Stimulated activated CD4-positive, alpha-beta T cell treated with anti-CD3 and anti-CD28 coated beads, Interleukin-1b, Interleukin-23, amount 100 ng/mL, for 24 hours (primary cell): Measurements from ENCODE around the gene LMCD1.

Experiments
- DNase-seq, 4 experiments: peaks; one replicate each; pipeline ENCODE4 v3.0.0-alpha.2; 2020; ENCODE audit warnings: low read depth in 4 of 4, low spot score in 1 of 4

Gene LMCD1

DNA sequence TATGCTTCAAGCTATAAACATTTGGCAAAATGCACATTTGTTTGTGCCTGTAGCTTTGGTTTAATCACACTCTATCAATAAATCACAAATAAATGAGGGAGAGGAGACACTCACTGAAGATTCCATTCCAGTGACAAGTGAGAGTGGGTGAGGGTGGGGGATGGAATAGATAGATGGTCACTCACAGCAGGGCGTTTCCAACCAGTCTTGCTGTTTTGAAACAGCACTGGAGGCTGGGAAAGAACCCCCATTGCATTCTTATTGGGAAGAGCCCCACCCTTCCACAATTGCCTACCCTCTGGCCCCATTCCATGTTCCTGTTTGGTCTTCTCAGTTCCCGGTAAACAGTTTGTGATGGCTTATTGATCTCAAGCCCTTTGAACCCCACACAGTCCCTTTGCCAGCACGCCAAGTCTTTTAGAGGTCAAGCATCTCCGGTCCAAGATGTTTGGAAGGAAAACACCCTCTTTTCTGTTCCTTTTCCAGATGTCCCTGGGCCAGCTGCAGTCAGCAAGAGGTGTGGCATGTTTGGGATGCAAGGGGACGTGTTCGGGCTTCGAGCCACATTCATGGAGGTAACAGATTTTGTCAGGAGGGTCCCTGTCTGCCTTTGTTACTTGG lies 30.7 kb downstream of the LMCD1 start:
- DNase-seq = no peak

- DNase-seq = no peak
Measured at GRCh38 chr3:8536096-8537056, 34.8 kb downstream of the LMCD1 start.

DNA sequence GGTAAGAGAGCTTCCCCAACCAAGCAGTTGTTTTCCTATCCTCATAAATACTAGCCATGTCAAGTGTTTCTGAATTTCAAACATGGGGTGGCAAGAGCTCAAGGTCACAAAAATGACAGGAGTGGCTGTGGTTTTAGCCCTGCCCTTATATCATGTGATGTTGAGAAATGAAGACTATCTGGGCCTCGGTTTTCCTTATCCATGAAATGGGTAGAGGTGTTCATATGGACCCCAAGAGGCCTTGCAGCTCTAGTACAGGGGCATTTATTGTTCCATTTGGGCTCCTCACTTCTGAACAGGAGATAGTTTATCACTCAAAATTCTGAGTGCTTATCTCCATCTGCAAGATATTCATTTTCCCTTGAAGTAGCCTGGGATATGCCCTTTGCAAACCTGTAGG lies 35.8 kb downstream of the LMCD1 start:
- DNase-seq = no peak

DNA sequence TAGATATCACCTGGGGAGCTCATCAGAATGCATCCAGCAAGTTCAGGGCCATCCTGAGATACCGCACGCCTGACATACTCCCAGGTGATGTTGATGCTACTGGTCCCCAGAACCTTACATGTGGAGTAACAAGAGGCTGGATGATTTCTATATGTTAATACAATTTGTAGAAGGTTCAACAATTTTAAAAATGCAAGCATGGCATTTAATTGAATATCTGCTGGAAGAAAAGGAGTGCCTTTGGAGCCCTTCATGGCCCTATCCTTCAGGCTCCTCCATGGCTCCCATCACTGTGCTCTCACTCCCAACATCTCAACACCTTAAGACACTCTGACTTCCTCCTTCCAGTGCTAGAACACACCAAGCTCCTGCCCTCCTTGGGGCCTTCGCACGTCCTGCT lies 36.6 kb downstream of the LMCD1 start:
- no peak for DNase-seq

DNA sequence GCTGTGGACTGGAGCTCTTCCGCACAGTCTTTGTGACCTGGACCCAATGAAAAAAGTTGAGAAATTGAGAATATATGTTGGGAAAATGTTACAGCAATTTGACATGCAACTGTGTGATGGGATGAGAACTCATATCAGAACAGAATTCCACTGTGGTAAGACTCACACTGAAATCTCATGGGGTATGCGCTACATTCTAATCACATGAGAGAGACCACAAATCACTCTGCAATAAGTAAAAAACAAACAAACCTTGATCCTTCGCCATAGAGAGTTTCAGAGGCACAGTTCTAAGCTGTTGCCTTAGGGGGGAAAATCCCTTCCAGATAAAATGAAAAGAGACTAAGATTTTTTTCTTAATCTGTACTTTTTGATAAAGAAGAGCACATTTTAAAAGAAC lies 37.3 kb downstream of the LMCD1 start:
- no peak for DNase-seq

DNA sequence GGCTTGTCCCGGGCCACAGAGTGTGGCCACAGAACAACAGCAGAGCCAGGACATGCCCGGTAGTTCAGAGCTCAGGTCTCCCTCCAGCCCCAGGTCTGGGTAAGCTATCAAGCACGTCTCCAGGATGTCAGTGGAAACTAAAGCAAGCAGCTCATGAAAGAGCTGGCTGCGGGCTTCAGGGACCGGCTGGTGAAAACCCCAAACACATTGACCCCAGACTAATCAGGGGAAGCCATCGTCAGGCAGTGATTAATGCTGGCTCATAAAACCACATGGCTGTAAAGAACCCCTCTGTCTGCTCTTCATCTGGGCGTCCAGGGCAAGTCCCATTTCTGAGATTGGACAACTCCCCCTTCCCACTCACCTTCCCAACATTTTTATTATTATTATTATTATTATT lies 37.8 kb downstream of the LMCD1 start:
- no peak for DNase-seq

DNA sequence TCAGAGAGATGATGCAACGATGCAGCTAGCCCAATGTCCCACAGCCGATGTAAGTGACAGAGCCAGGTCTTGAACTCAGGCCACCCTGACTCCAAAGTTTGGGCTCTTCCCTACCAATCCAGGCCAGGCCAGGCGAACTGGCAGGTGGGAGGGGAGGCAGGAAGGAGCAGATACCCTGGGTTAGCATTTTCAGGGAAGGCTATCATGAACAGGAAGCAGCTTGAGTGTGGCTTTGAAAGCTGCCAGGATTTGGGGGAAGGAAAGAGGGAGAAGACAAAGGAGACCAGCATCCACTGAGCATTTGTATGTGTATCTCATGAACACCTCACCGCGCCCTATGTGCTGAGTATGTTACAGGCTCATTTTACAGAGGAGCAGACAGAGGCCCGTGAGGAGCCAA lies 38.8 kb downstream of the LMCD1 start:
- no peak for DNase-seq

- DNase-seq = no peak
Measured at GRCh38 chr3:8541486-8541885, 39.9 kb downstream of the LMCD1 start.

DNA sequence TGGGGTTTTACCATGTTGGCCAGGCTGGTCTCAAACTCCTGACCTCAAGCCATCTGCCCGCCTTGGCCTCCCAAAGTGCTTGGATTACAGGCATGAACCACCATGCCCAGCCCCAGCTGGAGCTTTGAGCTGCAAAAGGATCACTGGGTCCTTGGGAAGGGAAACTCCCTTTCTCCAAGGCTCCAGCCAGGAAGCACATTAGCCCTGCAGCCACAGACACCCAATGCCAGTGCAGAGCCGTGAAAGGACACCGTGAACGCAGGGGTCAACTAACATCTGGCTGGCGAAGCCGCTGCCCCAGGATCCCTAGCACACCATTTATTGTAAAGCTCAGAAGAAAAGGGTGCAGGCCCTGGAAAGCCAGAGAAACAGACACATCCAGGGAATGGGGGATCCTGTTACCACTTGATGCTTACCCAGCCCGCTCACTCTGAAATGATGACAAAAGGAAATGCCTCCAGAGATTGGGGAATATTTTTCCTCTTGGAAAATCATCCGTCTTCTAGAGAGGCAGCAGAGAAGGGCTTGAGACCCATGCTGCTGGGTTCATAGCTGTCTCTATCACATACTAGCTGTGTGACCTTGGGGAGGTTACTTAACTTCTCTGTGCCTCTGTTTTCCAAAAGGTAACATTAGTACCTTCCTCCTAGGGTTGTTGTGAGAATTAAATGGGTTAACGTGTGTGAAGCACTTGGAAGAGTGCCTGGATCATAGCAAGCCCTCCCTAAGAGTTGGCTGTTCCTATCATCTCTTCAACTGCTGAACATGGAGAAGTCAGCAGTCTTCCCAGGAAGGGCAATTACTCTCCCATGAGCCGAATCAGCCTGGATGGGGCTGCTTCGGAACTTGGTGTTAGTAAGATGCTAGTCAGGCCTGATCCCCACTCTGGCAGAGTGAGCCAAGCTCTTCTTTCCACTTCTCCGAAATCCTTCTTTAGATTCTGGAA lies 40.8 kb downstream of the LMCD1 start:
- no peak for DNase-seq

DNA sequence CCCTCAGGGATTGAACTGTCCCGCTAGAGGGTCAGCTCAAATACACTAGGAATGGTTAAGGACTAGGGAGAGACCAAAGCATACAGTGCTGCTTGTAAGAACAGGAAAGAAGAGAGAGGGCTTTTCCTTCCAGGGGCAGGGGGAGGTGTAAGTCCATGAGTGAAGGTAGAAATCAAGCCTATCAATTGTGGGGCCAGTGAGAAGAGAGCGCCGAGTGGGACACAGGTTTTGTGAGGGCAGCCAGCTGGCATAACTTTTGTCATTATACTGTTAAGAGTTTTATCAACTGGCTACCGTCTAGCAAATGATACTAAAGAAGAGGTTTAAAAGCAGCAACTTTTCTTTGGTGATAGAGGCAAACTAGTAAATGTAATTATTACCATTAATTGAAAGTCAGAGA lies 45.0 kb downstream of the LMCD1 start:
- no peak for DNase-seq

GRCh38 chr3:8548502-8549275 lies 47.1 kb downstream of the LMCD1 start:
- no peak for DNase-seq

DNA sequence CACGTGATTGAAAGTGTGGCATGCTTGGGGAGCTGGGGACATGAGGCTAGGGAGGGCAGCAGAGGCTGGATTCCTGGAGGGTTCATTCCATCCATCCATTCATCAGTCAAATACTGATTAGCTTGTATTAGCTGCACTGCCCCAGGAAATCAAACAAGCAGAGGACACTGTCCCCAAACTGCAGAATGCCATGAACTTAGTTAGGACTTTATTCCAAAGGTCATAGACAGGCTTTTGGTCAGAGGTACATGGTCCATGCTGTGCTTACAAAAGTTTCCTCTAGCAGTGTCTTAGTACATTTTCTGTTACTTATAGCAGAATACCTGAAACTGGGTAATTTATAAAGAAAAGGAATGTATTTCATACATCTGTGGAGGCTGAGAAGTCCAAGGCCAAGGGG lies 47.7 kb downstream of the LMCD1 start:
- no peak for DNase-seq

- no peak for DNase-seq
Measured at GRCh38 chr3:8550611-8551010, 49.0 kb downstream of the LMCD1 start.

- DNase-seq = no peak
Measured at GRCh38 chr3:8552223-8552762, 50.7 kb downstream of the LMCD1 start.

DNA sequence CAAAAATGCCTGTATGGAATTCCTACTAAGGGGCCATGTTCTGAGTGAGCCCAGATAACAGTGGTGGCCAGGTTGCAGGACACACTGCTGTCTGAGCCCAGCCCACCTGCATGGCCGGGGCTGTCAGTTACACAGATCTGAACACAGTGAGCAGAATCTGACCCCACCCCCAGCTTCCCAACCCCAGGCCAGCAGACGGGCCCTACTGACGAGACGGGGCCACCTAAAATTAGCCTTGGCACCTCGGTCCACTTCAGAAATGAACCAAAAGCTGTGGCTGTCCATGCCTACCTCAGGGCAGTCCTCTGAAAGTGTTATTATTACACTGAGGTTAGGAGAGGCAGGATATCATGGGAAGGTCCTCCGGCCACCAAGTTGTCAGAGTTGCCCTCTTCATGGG lies 51.8 kb downstream of the LMCD1 start:
- DNase-seq = no peak

DNA sequence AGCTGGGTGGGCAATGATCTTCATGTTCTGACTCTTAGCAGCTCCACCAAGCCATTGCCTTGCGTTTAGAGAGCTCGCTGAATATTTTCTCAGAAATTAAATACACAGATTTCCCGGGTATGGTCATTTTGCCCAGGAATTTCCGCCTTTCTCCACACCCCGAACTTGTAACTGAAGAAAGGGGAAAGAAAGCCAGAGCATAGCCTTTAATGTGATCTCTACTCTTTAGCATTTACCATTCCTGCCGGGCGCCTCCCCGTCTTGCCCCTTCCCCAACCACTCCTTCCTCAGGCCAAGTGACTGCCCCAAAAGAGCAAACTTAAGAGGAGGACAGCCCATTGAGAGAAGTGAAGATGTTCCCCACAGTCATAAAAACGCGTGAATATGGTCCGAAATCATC lies 53.1 kb downstream of the LMCD1 start:
- DNase-seq = no peak

GRCh38 chr3:8555113-8555661 lies 53.6 kb downstream of the LMCD1 start:
- no peak for DNase-seq

DNA sequence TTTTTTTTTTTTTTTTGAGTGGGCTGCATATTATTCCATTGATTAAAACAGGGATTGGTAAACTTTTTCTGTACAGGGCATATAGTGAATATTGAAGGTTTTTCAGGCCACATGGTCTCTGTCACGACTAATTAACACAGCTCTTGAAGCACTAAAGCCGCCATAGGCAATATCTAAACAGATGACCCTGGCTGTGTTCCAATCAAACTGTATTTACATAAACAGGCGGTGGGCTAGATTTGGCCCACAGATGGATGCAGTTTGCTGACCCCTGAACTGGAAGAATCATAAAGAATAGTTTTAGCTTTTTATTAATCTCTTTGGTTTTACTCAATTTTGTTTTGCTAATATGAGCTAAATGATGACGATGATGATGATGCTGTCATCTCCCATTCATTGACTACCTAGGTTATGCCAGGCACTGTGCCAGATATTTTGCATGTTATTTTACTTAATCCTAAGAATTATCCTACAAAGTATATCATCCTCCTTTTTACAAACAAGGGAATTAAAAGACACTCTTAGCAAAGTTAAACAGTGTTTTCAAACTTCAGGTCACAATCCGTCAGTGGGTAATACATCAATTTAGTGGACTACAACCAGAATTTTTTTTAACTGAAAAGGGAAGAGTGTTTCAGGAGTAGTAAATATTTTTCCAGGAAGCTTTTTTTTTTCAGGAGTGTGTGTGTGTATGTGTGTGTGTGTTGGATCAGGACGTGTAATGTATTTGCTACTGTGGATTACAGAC lies 54.3 kb downstream of the LMCD1 start:
- DNase-seq = no peak

DNA sequence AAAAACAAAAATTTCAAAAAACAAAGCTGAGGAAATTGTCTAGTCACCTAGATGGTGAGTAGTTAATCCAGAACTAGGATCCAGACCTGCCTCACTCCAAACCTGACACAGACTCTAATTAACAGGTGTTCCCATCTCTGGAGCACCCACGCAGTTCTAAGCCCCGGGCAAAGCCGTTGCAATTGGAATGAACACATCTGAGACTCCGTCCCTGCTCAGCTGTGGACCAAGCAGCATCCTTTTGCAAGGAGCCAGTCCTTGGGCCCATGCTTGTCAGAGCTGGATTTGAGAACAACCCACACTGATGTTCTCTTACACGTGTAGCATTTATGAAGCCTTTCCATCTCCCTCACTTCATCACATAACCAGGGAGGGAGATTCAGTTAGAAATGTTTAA lies 54.8 kb downstream of the LMCD1 start:
- no peak for DNase-seq

- DNase-seq = no peak
Measured at GRCh38 chr3:8557298-8557697, 55.7 kb downstream of the LMCD1 start.
